ENCODE measurements around the gene BCAP31.
"Not testable (repeated sequence)": the region's sequence is repeated elsewhere in the genome, so short reads cannot be mapped to it uniquely, and the experiment has no call there.

The BCAP31 gene

GRCh38 chrX:153763298-153763932 lies 39.2 kb upstream of the BCAP31 start:
- DNase-seq (ENCODE audit: low read depth in 2 of 2) = no peak

- no peak for DNase-seq (ENCODE audit: low read depth in 2 of 2)
Observed at GRCh38 chrX:153762626-153763173, 38.5 kb upstream of the BCAP31 start.

- DNase-seq (ENCODE audit: low read depth in 2 of 2) = no peak
Observed at GRCh38 chrX:153761863-153762262, 37.7 kb upstream of the BCAP31 start.

GRCh38 chrX:153755136-153755535 lies 30.9 kb upstream of the BCAP31 start:
- DNase-seq (ENCODE audit: low read depth in 2 of 2) = no peak

- no peak for DNase-seq (ENCODE audit: low read depth in 2 of 2)
Observed at GRCh38 chrX:153750127-153750774, 26.1 kb upstream of the BCAP31 start.

GRCh38 chrX:153749017-153749416 lies 24.8 kb upstream of the BCAP31 start:
- not testable (repeated sequence) for DNase-seq (ENCODE audit: low read depth in 2 of 2)

- not testable (repeated sequence) for DNase-seq (ENCODE audit: low read depth in 2 of 2)
Observed at GRCh38 chrX:153746991-153747390, 22.8 kb upstream of the BCAP31 start.

- no peak for DNase-seq (ENCODE audit: low read depth in 2 of 2)
Observed at GRCh38 chrX:153746359-153746758, 22.2 kb upstream of the BCAP31 start.

- DNase-seq (ENCODE audit: low read depth in 2 of 2) = not testable (repeated sequence)
Observed at GRCh38 chrX:153745067-153745433, 20.9 kb upstream of the BCAP31 start.

GRCh38 chrX:153744210-153745066 lies 20.3 kb upstream of the BCAP31 start:
- no peak for DNase-seq (ENCODE audit: low read depth in 2 of 2)

- not testable (repeated sequence) for DNase-seq (ENCODE audit: low read depth in 2 of 2)
Observed at GRCh38 chrX:153743468-153744209, 19.5 kb upstream of the BCAP31 start.

- DNase-seq (ENCODE audit: low read depth in 2 of 2) = not testable (repeated sequence)
Observed at GRCh38 chrX:153742796-153743467, 18.7 kb upstream of the BCAP31 start.

GRCh38 chrX:153742111-153742510 lies 17.9 kb upstream of the BCAP31 start:
- DNase-seq (ENCODE audit: low read depth in 2 of 2) = not testable (repeated sequence)

GRCh38 chrX:153741446-153741845 lies 17.3 kb upstream of the BCAP31 start:
- DNase-seq (ENCODE audit: low read depth in 2 of 2) = no peak

- DNase-seq (ENCODE audit: low read depth in 2 of 2) = no peak
Observed at GRCh38 chrX:153740631-153741222, 16.5 kb upstream of the BCAP31 start.

GRCh38 chrX:153739754-153740486 lies 15.7 kb upstream of the BCAP31 start:
- no peak for DNase-seq (ENCODE audit: low read depth in 2 of 2)

- DNase-seq (ENCODE audit: low read depth in 2 of 2) = no peak
Observed at GRCh38 chrX:153738056-153738605, 13.9 kb upstream of the BCAP31 start.

- DNase-seq (ENCODE audit: low read depth in 2 of 2) = no peak
Observed at GRCh38 chrX:153736871-153737441, 12.8 kb upstream of the BCAP31 start.

GRCh38 chrX:153736071-153736820 lies 12.1 kb upstream of the BCAP31 start:
- no peak for DNase-seq (ENCODE audit: low read depth in 2 of 2)
